ENCODE results near the gene HPCAL1.

HPCAL1 gene

DNA sequence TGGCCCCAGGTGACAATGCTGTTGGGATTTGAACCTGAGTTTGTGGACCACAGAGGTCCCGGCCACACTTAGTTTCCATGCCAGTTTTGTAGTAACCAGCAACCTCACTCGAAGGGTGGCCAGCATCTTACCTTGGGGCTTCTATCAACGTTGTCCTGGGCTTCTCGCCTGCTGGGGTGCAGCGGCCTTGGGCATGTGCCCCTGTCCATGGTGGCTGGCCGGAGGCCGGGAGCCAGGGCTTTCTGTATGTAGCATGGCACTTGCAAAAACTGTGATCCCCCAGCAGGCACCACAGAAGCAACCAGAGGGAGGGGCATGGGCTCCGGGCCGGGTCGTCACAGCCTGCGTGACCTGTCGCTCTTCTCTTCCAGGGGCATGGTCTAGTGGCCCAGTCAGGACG lies 93.8 kb downstream of the HPCAL1 start:
- in situ Hi-C loops (cut with HindIII; ENCODE audit: low pct_ligation_motif_present, low sequenced_read_pairs): no loop called here
- no peaks in the 10 kb centered on the region for H3K27me3 ChIP-seq (replicated peaks)
- TF ChIP-seq, protein P1, sequence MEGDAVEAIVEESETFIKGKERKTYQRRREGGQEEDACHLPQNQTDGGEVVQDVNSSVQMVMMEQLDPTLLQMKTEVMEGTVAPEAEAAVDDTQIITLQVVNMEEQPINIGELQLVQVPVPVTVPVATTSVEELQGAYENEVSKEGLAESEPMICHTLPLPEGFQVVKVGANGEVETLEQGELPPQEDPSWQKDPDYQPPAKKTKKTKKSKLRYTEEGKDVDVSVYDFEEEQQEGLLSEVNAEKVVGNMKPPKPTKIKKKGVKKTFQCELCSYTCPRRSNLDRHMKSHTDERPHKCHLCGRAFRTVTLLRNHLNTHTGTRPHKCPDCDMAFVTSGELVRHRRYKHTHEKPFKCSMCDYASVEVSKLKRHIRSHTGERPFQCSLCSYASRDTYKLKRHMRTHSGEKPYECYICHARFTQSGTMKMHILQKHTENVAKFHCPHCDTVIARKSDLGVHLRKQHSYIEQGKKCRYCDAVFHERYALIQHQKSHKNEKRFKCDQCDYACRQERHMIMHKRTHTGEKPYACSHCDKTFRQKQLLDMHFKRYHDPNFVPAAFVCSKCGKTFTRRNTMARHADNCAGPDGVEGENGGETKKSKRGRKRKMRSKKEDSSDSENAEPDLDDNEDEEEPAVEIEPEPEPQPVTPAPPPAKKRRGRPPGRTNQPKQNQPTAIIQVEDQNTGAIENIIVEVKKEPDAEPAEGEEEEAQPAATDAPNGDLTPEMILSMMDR (IDR thresholded peaks at IDR 0.05; ENCODE audit: low read depth, low read length, missing control alignments): no peak
- DNase-seq: no peak
- H3K27ac ChIP-seq: no peak overlapping the region
- H3K4me3 ChIP-seq (ENCODE audit: low read depth, low read length): no peak overlapping the region
- no peaks in the 10 kb centered on the region for H3K36me3 ChIP-seq (replicated peaks)

DNA sequence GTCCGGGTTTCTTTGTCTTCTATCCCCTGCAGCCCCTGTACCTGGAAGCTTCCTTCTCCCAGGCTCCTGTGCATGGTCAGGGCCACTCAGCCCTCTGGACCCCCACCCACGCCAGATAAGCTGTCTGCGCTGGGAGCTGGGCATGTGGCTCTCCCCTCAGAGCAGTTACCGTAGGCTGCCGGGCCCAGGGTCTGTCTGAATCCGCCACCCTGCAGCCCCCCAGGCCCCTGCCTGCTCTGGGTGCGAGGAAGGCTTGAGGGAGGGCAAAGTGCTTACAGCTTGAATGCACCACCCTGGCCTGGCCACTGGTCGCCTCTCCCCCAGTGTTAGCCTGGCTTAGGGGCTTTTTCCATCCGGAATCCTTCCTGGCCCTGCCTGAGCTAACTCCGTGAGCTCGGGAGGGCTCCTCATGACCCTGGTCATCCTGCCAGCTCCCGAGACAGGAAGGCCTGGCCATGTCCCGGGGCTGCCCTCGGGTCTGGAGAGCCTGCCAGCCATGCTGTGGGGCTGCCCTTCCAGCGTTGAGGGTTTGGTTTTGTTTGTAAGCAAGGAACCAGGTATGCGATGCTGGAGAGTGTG lies 94.7 kb downstream of the HPCAL1 start:
- no peak overlapping the region for H3K27ac ChIP-seq
- H3K36me3 ChIP-seq (replicated peaks): no peaks in the 10 kb centered on the region
- H3K4me3 ChIP-seq (ENCODE audit: low read depth, low read length): no peak overlapping the region
- H3K27me3 ChIP-seq (replicated peaks): no peaks in the 10 kb centered on the region
- in situ Hi-C loops (cut with HindIII; ENCODE audit: low pct_ligation_motif_present, low sequenced_read_pairs): no loop called here
- TF ChIP-seq, protein P1 (IDR thresholded peaks at IDR 0.05; ENCODE audit: low read depth, low read length, missing control alignments): no peak
- no peak for DNase-seq

DNA sequence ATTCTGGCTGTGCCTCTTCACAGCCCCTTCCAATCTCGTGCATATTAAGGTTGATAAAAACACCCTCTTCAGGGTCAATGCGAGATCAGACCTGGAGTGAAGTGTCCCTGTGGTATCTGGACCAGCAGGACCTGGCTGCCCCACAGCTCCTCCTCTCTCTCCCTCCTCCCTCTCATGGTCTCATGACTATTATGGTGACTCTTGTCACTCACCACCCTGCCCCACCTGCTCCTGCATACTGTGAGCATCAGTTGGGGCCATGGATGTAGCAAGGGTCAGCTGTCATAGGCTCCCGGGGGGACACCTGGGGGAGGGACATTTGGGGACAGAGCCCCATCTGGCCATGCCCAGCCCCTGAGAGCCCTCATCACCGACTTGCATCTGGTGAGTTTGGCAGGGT lies 95.2 kb downstream of the HPCAL1 start:
- H3K27ac ChIP-seq: no peak overlapping the region
- TF ChIP-seq, protein P1 (IDR thresholded peaks at IDR 0.05; ENCODE audit: low read depth, low read length, missing control alignments): no peak
- H3K4me3 ChIP-seq (ENCODE audit: low read depth, low read length): no peak overlapping the region
- no peak for DNase-seq
- H3K36me3 ChIP-seq (replicated peaks): no peaks in the 10 kb centered on the region
- no peaks in the 10 kb centered on the region for H3K27me3 ChIP-seq (replicated peaks)
- in situ Hi-C loops (cut with HindIII; ENCODE audit: low pct_ligation_motif_present, low sequenced_read_pairs): no loop called here

DNA sequence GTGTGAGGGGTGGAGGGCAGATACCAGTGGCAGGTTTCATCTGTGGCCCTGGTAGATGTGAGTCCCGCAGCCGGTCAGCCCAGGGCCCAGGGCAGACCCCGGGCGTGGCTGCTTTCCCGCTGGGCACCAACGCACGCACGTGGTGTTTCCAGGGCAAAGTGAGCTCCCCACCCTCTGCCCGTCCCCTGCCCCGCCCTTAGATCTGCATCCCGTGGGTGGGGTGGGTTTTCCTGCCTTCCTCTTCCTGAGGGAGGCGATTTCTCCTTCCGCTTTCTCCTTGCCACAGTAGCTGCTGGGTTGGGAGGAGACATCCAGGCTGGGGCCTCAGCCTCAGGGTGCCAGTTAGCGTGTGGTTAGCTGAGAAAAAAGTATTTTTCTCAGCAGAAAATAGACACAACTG lies 95.8 kb downstream of the HPCAL1 start:
- H3K36me3 ChIP-seq (replicated peaks): no peaks in the 10 kb centered on the region
- DNase-seq: no peak
- no peak overlapping the region for H3K27ac ChIP-seq
- H3K4me3 ChIP-seq (ENCODE audit: low read depth, low read length): no peak overlapping the region
- in situ Hi-C loops (cut with HindIII; ENCODE audit: low pct_ligation_motif_present, low sequenced_read_pairs): no loop called here
- TF ChIP-seq, protein P1 (IDR thresholded peaks at IDR 0.05; ENCODE audit: low read depth, low read length, missing control alignments): no peak
- H3K27me3 ChIP-seq (replicated peaks): no peaks in the 10 kb centered on the region

DNA sequence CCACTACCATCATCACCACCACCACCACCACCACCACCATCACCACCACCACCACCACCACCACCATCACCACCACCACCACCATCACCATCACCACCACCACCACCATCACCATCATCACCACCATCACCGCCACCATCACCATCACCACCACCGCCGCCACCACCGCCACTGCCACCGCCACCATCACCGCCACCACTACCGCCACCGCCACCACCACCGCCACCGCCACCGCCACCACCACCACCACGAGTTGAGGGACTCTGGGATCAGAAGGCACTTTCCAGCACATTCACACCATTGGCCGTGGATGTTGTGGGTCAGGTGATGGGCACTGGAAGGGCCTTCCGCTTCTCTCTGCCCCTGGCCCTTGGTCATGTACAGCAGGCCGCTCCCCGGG lies 96.7 kb downstream of the HPCAL1 start:
- DNase-seq: no peak
- H3K27me3 ChIP-seq (replicated peaks): no peaks in the 10 kb centered on the region
- TF ChIP-seq, protein P1 (IDR thresholded peaks at IDR 0.05; ENCODE audit: low read depth, low read length, missing control alignments): no peak
- H3K4me3 ChIP-seq (ENCODE audit: low read depth, low read length): no peak overlapping the region
- in situ Hi-C loops (cut with HindIII; ENCODE audit: low pct_ligation_motif_present, low sequenced_read_pairs): no loop called here
- H3K36me3 ChIP-seq (replicated peaks): no peaks in the 10 kb centered on the region
- no peak overlapping the region for H3K27ac ChIP-seq

DNA sequence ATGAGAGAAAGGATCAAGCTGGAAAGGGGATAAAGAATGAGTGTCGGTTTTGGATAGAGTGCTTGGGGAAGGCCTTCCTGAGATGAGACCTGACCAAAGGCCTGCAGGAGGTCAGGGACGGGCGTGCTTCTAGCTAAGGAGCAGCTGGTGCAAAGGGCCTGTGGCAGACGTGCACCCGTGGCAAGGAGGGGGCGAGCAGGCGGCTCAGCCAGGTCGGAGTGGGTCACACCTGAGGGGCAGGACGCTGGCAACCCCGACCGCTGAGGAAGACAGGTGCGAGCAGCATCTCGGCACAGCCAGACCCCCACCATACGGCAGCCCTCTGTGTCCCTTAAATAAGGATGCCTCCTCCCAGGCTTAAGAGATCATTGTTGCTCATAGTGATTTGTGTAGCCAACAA lies 97.3 kb downstream of the HPCAL1 start:
- TF ChIP-seq, protein P1 (IDR thresholded peaks at IDR 0.05; ENCODE audit: low read depth, low read length, missing control alignments): no peak
- no peaks in the 10 kb centered on the region for H3K36me3 ChIP-seq (replicated peaks)
- H3K4me3 ChIP-seq (ENCODE audit: low read depth, low read length): no peak overlapping the region
- no peaks in the 10 kb centered on the region for H3K27me3 ChIP-seq (replicated peaks)
- no peak overlapping the region for H3K27ac ChIP-seq
- in situ Hi-C loops (cut with HindIII; ENCODE audit: low pct_ligation_motif_present, low sequenced_read_pairs): no loop called here
- no peak for DNase-seq

All from brain microvascular endothelial cell (primary cell).